Right renal cortex interstitium (tissue), 3 donors: ENCODE data around the gene RLN3. TPM values are rescaled to one million over a fixed set of nuclear protein-coding genes. Genes with fewer than 3 reads are reported as not detected.
"Not testable (repeated sequence)": the region's sequence is repeated elsewhere in the genome, so short reads cannot be mapped to it uniquely, and the experiment has no call there.

Source experiments
- DNase-seq, 3 donors: peaks; one replicate each; pipeline ENCODE4 v3.0.0-alpha.2; 2013; ENCODE audit warnings: low read depth in 3 of 3, low spot score in 2 of 3
- polyA plus RNA-seq, 3 donors: library from polyadenylated mRNA; unstranded; fragments of 120-200 nt; gene quantifications; one replicate each; pipeline ENCODE4 v1.2.1, GENCODE V29; 2013; ENCODE audit not compliant: insufficient read length in 3 of 3

The RLN3 gene
- polyA plus RNA-seq, 3 donors, result not detected

DNA sequence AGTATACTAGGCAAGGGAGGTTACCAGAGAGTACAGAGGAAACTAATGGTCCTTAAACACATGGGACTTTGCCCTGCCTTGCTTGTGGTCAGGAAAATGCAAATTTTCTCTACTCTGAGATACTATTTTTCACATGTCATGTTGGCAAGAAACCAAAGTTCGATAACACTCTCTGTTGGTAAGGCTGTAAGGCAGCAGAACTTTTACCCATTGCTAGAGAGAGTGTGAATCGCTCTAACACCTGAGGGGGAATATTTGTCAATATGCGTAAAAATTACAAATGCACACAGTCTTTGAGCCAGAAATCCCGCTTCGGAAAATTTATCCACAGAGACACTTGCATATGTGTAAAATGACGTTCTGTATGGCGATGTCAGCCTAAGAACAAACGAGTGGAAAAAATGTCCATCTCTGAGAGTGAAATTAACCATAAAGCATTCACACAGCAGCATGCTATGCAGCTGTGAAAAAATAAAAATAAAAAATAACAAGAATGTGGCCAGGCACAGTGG is 12.4 kb upstream of the RLN3 start:
- DNase-seq, result no peak

DNA sequence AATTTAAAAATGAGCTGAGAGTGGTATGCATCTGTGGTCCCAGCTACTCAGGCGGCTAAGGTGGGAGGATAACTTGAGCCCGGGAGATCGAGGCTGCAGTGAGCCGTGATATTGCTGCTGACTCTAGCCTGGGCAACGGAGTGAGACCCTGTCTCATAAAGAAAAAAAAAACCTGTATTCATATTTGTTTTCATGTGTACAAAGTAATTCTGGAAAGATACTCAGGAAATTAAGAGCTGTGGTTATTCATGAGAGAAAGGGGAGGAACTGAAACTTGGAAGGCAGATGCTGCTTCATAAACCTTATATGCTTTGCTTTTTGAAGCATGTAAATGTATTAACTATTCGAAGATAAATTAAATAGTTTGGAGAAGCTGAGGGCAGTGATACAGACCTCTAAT is 8.8 kb upstream of the RLN3 start:
- DNase-seq, result no peak

GRCh38 chr19:14019739-14020138 is 8.2 kb upstream of the RLN3 start:
- DNase-seq, result not testable (repeated sequence)

DNA sequence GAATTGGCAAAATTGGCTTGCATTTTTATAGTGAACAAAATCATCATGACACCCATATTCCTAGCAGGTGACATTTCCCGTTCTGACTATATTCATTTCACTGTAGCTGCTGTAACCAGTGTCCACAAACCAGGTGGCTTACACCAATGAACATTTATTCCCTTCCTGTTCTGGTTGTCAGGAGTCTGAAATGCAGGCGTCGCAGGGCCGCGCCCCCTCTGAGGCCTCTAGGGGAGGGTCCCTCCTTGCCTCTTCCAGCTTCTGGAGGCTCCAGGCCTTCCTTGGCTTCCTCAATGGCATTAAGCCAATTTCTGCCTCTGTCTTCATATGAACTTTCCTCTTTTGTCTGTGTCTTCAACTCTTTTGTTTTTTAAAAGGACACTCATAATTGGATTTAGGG is 6.5 kb upstream of the RLN3 start:
- DNase-seq, result no peak

- no peak for DNase-seq
Observed at GRCh38 chr19:14022469-14022868, 5.5 kb upstream of the RLN3 start.

GRCh38 chr19:14023404-14024235 is 4.3 kb upstream of the RLN3 start:
- no peak for DNase-seq

DNA sequence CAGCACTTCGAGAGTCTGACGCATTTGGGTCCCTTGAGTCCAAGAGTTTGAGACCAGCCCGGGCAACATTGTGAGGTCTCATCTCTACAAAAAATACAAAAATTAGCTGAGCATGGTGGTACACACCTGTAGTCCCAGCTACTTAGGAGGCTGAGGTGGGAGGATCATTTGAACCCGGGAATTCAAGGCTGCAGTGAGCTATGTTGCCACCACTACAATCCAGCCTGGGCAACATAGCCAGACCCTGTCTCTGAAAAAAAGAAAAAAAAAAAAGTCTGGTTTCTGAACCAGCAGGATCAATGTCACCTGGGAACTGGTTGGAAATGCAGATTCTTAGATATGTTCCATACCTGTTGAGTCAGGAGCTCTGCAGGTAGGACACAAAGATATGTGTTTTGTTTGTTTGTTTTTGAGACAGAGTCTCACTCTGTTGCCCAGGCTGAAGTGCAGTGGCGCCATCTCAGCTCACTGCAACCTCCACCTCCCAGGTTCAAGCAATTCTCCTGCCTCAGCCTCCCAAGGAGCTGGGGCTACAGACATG is 1.2 kb upstream of the RLN3 start:
- not testable (repeated sequence) for DNase-seq

DNA sequence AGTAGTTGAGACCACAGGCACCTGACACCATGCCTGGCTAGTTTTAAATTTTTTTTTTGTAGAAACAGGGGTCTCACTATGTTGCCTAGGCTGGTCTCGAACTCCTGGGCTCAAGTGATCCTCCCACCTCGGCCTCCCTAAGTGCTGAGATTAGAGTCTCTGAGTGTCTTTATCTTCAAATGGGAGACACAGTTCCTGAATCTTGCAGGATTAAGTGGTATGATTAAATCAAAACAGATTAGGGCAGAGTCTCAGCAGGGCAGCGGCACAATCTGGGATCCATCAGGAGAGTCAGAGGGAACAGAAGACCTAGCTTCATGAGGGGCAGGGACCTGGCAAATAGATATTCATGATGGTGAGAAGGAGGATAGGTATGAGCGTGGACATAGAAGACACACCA is 953 bp downstream of the RLN3 start:
- no peak for DNase-seq

DNA sequence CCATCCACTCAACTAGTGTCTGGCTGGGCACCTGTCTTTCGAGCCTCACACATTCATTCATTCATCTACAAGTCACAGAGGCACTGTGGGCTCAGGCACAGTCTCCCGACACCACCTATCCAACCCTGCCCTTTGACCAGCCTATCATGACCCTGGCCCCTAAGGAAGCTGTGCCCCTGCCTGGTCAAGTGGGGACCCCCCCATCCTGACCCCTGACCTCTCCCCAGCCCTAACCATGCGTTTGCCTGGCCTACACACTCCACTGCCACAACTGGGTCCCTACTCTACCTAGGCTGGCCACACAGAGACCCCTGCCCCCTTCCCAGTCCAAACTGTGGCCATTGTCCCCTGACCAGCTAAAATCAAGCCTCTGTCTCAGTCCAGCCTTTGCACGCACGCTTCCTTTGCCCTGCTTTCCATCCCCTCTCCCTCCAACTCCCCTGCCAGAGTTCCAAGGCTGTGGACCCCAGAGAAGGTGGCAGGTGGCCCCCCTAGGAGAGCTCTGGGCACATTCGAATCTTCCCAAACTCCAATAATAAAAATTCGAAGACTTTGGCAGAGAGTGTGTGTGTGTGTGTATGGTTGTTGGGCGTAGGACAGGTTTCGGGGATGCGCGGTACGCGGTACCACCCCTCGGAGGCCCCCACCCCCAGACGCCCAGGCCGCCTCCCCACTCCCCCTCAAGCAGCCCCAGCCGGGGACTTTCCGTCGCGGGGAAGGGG is 3.2 kb downstream of the RLN3 start:
- DNase-seq, result no peak

GRCh38 chr19:14031719-14032480 is 4.0 kb downstream of the RLN3 start, which contains the start of gene IL27RA:
Gene IL27RA (plus strand): TSS chr19:14031762. CDS start chr19:14031873, 111 bp downstream.
- peak in 1 of 3 donors; percentile 54 for DNase-seq

DNA sequence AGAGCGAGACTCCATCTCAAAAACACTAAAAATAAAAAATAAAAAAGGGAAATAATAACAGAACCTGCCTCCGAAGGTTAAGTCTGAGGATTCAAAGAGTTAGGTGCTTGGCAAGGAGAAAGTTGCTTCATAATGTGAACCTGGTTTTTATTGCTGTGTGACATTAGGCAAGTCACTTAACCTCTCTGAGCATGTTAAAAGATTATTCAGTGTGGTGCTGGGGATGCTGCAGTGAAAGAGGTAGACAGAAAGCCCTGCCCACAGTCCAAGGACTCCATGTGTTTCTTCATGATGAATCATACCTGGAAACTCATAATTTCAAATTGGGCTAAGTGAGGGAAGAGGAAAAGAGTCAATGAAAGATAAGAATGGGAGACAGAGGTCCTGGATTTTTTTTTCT is 6.0 kb downstream of the RLN3 start:
- DNase-seq, result no peak

DNA sequence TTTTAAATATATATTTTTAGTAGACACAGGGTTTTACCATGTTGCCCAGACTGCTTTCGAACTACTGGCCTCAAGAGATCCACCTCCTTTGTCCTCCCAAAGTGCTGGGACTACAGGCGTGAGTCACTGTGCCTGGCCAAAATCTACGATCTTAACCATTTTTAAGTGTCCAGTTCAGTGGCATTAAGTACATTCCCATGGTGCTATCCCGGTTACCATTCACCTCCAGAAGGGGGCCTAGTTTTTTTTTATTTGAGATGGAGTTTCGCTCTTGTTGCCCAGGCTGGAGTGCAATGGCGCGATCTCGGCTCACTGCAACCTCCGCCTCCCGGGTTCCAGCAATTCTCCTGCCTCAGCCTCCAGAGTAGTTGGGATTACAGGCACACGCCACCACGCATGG is 7.2 kb downstream of the RLN3 start:
- DNase-seq, result not testable (repeated sequence)

- no peak for DNase-seq
Observed at GRCh38 chr19:14035706-14036105, 7.8 kb downstream of the RLN3 start.

DNA sequence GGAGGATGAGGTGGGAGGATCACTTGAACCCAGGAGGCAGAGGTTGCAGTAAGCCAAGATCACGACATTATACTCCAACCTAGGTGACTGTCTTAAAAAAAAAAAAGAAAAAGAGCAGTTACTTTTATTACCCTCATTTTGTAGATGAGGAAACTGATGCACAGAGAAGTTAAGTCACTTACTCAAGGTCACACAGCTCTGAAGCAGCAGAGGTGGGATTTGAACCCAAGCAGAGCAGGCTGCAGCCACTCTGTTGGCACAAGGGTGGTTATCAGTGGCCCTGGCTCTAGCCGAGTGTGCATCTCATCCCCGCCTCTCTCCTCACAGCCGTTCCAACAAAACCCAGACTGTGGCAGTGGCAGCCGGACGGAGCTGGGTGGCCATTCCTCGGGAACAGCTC is 11.2 kb downstream of the RLN3 start:
- DNase-seq, result no peak

DNA sequence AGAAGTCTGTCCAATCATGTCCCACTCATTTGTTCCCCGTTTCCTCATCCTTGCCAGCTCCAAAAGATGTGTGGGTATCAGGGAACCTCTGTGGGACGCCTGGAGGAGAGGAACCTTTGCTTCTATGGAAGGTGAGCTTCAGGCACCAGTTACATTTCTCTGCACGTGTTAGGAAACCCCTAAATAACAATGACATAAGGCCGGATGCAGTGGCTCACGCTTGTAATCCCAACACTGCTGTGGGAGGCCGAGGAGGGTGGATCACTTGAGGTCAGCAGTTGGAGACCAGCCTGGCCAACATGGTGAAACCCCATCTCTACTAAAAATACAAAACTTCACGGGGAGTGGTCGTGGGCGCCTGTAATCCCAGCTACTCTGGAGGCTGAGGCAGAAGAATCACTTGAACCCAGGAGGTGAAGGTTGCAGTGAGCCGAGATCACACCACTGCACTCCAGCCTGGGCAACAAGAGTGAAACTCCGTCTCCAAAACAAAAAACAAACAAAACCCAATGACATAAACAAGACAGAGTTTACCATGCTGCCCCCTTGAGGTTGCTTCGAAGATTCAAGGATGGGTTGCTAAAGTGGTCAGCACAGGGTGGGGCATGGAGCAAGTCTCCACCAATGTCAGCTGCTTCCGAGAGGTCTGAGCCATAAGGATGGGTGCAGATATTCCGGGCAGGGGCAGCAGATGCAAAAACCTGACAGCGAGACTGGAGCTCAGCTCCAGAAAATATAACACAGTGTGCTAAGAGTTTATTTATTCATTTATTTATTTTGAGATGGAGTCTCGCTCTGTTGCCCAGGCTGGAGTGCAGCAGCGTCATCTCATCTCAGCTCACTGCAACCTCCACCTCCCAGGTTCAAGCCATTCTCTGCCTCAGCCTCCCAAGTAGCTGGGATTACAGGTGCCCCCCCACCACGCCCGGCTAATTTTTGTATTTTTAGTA is 15.0 kb downstream of the RLN3 start:
- DNase-seq, result peak in 1 of 3 donors; percentile 69

- DNase-seq, result not testable (repeated sequence)
Observed at GRCh38 chr19:14047866-14048265, 19.9 kb downstream of the RLN3 start.

DNA sequence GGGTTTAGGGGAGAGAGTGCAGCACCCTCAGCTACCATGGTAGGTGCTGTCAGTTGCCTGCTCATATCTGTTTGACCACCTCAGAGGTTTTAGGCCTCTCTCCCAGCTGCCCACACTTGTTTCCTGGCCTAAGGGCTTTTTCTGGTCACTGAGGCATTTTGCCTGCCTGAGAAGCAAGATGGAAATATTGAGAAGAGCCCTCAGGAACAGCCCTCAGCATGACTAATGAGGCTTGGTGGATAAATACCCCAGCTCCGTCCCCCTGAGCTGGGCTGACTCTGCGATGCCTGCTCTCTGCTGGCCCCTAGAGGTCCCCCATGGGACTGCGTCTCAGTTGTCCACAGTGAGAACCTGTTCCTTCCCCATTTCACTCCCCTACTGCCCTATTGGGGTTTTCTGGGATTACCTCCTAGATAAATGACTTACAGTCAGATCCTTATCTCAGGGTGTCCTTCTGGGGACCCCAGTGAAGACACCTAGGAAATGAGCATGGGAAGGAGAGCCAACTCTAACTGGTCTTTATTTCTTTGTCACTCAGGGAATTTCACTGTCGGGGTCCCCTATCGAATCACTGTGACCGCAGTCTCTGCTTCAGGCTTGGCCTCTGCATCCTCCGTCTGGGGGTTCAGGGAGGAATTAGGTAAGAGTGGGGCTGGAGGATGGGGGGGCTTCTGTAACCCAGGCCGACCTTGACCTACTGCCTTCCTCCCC is 20.6 kb downstream of the RLN3 start:
- DNase-seq, result no peak

DNA sequence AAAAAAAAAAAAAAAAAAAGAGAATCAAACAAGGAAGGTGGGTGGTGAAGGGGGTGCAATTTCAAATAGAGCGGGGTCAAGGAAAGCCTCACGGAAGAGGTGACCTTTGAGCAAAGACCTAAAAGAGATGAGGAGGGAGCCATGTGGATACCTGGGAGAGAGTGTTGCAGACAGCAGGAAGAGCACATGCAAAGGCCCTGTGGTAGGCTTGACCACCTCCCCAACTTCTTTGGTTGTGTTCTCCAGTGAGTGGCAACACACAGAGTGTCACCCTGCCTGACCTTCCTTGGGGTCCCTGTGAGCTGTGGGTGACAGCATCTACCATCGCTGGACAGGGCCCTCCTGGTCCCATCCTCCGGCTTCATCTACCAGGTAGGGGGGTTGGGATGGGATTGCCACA is 22.6 kb downstream of the RLN3 start:
- no peak for DNase-seq

DNA sequence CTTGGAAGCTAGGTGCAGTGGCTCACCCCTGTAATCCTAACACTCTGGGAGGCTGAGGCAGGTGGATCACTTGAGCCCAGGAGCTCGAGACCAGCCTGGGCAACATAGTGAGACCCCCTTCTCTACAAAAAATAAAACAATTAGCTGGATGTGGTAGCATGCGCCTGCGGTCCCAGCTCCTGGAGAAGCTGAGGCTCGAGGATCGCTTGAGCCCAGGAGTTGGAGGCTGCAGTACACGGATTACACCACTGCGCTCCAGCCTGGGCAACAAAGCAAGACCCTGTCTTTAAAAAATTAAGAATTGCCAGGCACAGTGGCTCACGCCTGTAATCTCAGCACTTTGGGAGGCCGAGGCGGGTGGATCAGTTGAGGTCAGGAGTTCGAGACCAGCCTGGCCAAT is 23.0 kb downstream of the RLN3 start:
- not testable (repeated sequence) for DNase-seq
